ENCODE measurements around the gene SYT6. TPM values are rescaled to one million over a fixed set of nuclear protein-coding genes. Genes with fewer than 3 reads are reported as not detected.

The SYT6 gene
- total RNA-seq, 1 experiment from 2014 or later = not detected

GRCh38 chr1:114124644-114125043, 29.0 kb downstream of the SYT6 start:
- in situ Hi-C loops (cut with HindIII; ENCODE audit: low pct_unique_long_range_greater_than_20kb, low sequenced_read_pairs) (no loop called here), intact Hi-C loops (cut with micrococcal nuclease; ENCODE audit: unreplicated experiment) (no loop called here)
- Histone ChIP-seq H3K27ac (ENCODE audit: low read length) (no peak overlapping the region), H3K4me3 (ENCODE audit: low read depth in 2 of 2, low read length in 2 of 2) (no peak overlapping the region), H3K36me3 (ENCODE audit: control insufficient read depth, insufficient read depth, low read length) (no peaks in the 10 kb centered on the region), H3K4me1 (ENCODE audit: control insufficient read depth, insufficient read depth, low read length) (no peaks in the 10 kb centered on the region), H3K27me3 (ENCODE audit: control insufficient read depth, insufficient read depth, low read length) (no peaks in the 10 kb centered on the region; the same call in 1 of the 2 replicates), H3K9me3 (ENCODE audit: control insufficient read depth, insufficient read depth, low read depth, low read length) (no peaks in the 10 kb centered on the region)
- CTCF ChIA-PET = no interaction called here
- no peak for DNase-seq (ENCODE audit: low read depth, low spot score)
- TF ChIP-seq REST (IDR thresholded peaks at IDR 0.05; ENCODE audit: insufficient read depth in 1 of 2, low read depth in 2 of 2, low read length in 1 of 2) = no peak
- no peak for TF ChIP-seq CTCF (IDR thresholded peaks at IDR 0.05)
- no peak for TF ChIP-seq POLR2AphosphoS5 (IDR thresholded peaks at IDR 0.05; ENCODE audit: low read depth, low read length)
- no peak for TF ChIP-seq TCF7L2 (IDR thresholded peaks at IDR 0.05; ENCODE audit: low read depth, low read length)
- no peak for TF ChIP-seq SIN3A (IDR thresholded peaks at IDR 0.05; ENCODE audit: borderline replicate concordance, insufficient read depth, low read depth, low read length)
- BruUV-seq (replicated peaks) = no TSS peak
- POLR2A ChIA-PET = no interaction called here
- ATAC-seq = no peak

- TF ChIP-seq CTCF (IDR thresholded peaks at IDR 0.05) (no peak), SIN3A (IDR thresholded peaks at IDR 0.05; ENCODE audit: borderline replicate concordance, insufficient read depth, low read depth, low read length) (no peak), POLR2AphosphoS5 (IDR thresholded peaks at IDR 0.05; ENCODE audit: low read depth, low read length) (no peak), REST (IDR thresholded peaks at IDR 0.05; ENCODE audit: insufficient read depth in 1 of 2, low read depth in 2 of 2, low read length in 1 of 2) (no peak), TCF7L2 (IDR thresholded peaks at IDR 0.05; ENCODE audit: low read depth, low read length) (no peak)
- BruUV-seq (replicated peaks) = no TSS peak
- intact Hi-C loops (cut with micrococcal nuclease; ENCODE audit: unreplicated experiment) (no loop called here), in situ Hi-C loops (cut with HindIII; ENCODE audit: low pct_unique_long_range_greater_than_20kb, low sequenced_read_pairs) (no loop called here)
- DNase-seq (ENCODE audit: low read depth, low spot score) = no peak
- Histone ChIP-seq H3K9me3 (ENCODE audit: control insufficient read depth, insufficient read depth, low read depth, low read length) (no peaks in the 10 kb centered on the region), H3K27ac (ENCODE audit: low read length) (no peak overlapping the region), H3K4me1 (ENCODE audit: control insufficient read depth, insufficient read depth, low read length) (no peaks in the 10 kb centered on the region), H3K36me3 (ENCODE audit: control insufficient read depth, insufficient read depth, low read length) (no peaks in the 10 kb centered on the region), H3K27me3 (ENCODE audit: control insufficient read depth, insufficient read depth, low read length) (no peaks in the 10 kb centered on the region), H3K4me3 (ENCODE audit: low read depth in 2 of 2, low read length in 2 of 2) (no peak overlapping the region)
- POLR2A ChIA-PET = no interaction called here
- CTCF ChIA-PET = no interaction called here
- no peak for ATAC-seq
These were observed 30.6 kb downstream of the SYT6 start for GRCh38 chr1:114122941-114123618.

Data from Panc1 (cell line).